A673 (cell line): ENCODE measurements around the gene CENPA.
A peak's percentile ranks its signal among the peaks of the same experiment; 100 is the strongest.

Experiments
- CTCF ChIP-seq: fragments of 300-800, 200-600 bp; sonication (generic); conservative IDR thresholded peaks from 2 replicates; pipeline ENCODE4 v1.5.1; 2017; ENCODE audit warnings: low read depth, mild to moderate bottlenecking, antibody characterized with exemption, low read length, moderate library complexity, mixed read lengths
- EZH2 ChIP-seq: fragments of 200-600 bp; sonication (generic); IDR thresholded peaks from 2 replicates; pipeline ENCODE4 v1.6.1; 2017; ENCODE audit warnings: borderline replicate concordance, low read depth, mild to moderate bottlenecking, mixed read lengths, antibody characterized with exemption, low read length; ENCODE audit not compliant: poor library complexity, severe bottlenecking

GRCh38 chr2:26838121-26838906, 52.5 kb downstream of the CENPA start:
- TF ChIP-seq CTCF: 0 out of 2 replicates have a peak, but pooled peaks have one; percentile 14
- no peak for TF ChIP-seq EZH2
